ENCODE measurements around the gene PPFIA4.

PPFIA4 gene

GRCh38 chr1:203043830-203044545 lies 17.7 kb downstream of the PPFIA4 start:
- no peak overlapping the region for H3K4me3 ChIP-seq
- no peak overlapping the region for H3K27ac ChIP-seq
- no peak for TF ChIP-seq CTCF (IDR thresholded peaks at IDR 0.05)
- DNase-seq (ENCODE audit: low spot score), result no peak

GRCh38 chr1:203044546-203045250 lies 18.4 kb downstream of the PPFIA4 start:
- no peak for TF ChIP-seq CTCF (IDR thresholded peaks at IDR 0.05)
- Histone ChIP-seq H3K4me3 (no peak overlapping the region), H3K27ac (no peak overlapping the region)
- no peak for DNase-seq (ENCODE audit: low spot score)

GRCh38 chr1:203045336-203045735 lies 19.0 kb downstream of the PPFIA4 start:
- Histone ChIP-seq H3K27ac (no peak overlapping the region), H3K4me3 (no peak overlapping the region)
- TF ChIP-seq CTCF (IDR thresholded peaks at IDR 0.05), result no peak
- no peak for DNase-seq (ENCODE audit: low spot score)

GRCh38 chr1:203045821-203046594 lies 19.7 kb downstream of the PPFIA4 start:
- no peak for TF ChIP-seq CTCF (IDR thresholded peaks at IDR 0.05)
- Histone ChIP-seq H3K27ac (no peak overlapping the region), H3K4me3 (no peak overlapping the region)
- no peak for DNase-seq (ENCODE audit: low spot score)

GRCh38 chr1:203046984-203047630 lies 20.8 kb downstream of the PPFIA4 start:
- no peak for DNase-seq (ENCODE audit: low spot score)
- no peak overlapping the region for H3K27ac ChIP-seq

GRCh38 chr1:203048086-203048485 lies 21.8 kb downstream of the PPFIA4 start:
- no peak overlapping the region for H3K27ac ChIP-seq
- no peak for DNase-seq (ENCODE audit: low spot score)
- TF ChIP-seq CTCF (IDR thresholded peaks at IDR 0.05), result no peak

More at GRCh38 chr1:203046984-203047630, 20.8 kb downstream of the PPFIA4 start:
- no peak overlapping the region for H3K4me3 ChIP-seq
- no peak for TF ChIP-seq CTCF (IDR thresholded peaks at IDR 0.05)

More at GRCh38 chr1:203048086-203048485, 21.8 kb downstream of the PPFIA4 start:
- H3K4me3 ChIP-seq, result no peak overlapping the region
